Left renal pelvis (tissue), 4 donors: ENCODE results near the gene SOX3. TPM values are rescaled to one million over a fixed set of nuclear protein-coding genes. Genes with fewer than 3 reads are reported as not detected.

ENCODE experiments used
- DNase-seq, 4 donors: peaks; one replicate each; pipeline ENCODE4 v3.0.0-alpha.2; 2013; ENCODE audit warnings: low read depth in 4 of 4, low spot score in 3 of 4
- polyA plus RNA-seq, 4 donors: library from polyadenylated mRNA; unstranded; fragments of 120-200 nt; gene quantifications; one replicate each; pipeline ENCODE4 v1.2.1, GENCODE V29; 2013; ENCODE audit not compliant: insufficient read length in 4 of 4

The SOX3 gene
- not detected for polyA plus RNA-seq

DNA sequence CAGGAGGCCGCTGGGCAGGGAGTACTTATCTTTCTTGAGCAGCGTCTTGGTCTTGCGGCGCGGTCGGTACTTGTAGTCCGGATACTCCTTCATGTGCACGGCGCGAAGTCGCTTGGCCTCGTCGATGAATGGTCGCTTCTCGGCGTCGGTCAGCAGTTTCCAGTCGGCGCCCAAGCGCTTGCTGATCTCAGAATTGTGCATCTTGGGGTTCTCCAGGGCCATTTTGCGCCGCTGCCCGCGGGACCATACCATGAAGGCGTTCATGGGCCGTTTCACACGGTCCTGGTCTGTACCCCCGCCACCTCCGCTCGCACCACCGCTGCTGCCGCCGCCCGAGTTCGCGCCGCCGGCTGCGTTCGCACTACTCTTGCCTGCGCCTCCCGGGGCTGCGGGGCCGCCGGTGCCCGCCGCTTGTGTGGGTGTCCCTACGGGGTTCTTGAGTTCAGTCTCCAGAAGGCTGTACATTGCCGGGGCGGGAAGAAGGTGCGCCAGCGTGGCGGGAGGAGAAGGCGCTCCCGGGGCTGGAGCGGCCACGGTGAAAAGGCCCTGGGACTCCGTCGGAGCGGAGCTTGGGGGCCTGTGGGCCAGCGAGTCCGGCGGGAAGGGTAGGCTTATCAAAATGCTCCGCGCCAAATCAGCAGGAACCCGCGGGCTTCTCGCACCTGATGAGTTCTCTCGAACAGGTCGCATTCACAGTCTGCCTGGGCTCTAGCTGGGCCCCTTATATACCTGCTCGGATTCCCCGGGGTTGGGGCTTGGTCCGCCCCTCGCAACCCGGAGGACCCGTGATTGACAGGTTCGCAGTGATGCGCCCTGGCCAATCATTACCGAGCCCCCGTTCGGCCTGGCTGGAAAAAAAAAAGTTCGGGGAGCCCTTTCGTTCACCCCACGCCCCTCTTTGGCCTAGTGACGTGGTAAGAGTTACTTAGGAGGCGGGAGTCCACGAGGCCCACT lies at the start of gene SOX3:
Gene SOX3 (minus strand): TSS at position 699 of the 954 bp plus-strand sequence. CDS start 9 bp downstream, at position 690.
- no peak for DNase-seq

- no peak for DNase-seq
These were observed 44.1 kb upstream of the SOX3 start for GRCh38 chrX:140548985-140549384.

GRCh38 chrX:140526171-140526570 lies 21.3 kb upstream of the SOX3 start:
- DNase-seq = no peak

DNA sequence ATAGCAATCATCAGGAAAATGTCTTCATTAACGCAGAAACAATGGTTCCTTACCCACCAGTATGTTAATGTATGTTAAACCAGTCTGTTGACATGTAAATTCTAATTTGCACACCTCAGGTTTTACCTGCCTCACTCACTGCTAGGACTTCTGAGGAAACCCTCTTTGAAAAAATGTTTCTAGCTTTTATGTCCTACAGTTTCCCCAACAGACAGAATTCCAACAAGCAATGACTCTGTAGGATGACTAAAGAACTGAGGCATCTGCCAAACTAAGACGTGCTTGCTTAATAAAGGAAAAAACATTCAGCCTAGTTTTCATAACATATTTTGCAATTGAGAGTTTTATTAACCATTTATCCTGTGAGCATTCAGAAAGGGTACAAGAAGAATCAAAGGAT lies 20.6 kb upstream of the SOX3 start:
- no peak for DNase-seq

DNA sequence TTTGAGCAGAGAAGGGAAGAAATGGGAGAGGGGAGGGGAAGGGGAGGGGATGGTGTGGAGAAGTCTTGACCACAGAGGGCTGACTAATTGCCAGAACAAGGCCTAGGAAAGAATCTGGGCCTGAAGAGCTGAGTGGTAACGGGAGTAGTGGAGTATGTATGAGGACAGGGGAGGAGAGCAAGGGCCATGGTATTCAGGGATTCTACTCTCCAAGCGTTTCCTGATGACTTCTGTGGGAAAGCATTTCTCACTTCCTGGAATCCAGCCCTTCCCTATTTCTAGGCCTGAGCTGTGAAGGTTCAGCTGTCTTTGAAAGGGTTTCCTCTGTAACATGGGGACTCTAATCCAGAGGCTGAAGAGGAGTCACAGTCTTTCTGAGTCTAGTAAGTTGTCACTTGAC lies 19.7 kb upstream of the SOX3 start:
- DNase-seq = no peak

GRCh38 chrX:140521393-140521792 lies 16.5 kb upstream of the SOX3 start:
- DNase-seq = no peak

DNA sequence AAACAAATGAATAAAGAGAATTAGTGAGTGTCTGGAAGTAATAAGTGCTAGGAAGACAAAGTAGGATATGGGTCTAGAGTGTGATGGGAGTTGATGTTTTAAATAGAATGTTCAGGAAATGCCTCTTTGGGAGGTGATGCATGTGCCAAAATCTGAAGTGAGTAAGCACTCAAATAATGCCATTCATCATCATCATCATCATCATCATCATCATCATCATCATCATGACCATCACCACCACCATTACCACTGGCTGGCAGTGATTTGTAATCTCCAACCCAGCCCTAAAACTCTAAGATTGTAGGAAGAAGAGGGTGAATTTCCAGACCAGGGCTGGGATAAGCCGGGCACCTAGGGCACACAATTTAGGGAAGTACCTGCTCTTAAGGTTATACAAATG lies 9.7 kb upstream of the SOX3 start:
- DNase-seq = no peak

DNA sequence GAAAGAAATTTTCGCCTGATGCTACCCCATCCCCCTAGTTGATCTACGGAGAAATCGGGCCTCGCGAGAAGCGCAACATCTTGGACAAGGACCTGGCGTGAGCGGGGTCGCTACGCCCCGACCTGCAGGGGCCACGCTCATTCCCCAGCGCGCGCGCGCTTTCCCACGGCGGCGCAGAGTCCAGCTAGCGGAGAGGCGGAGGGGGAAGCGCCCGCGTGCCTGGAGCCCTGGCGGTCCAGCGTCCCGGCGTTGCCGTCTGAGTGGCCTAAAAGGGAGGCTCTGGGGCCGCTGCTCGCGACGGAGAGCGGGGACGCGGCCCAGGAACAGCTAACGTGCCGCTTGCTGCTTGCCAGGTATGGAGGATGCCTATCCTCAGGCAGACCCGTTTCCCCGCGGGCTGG lies 6.0 kb upstream of the SOX3 start:
- no peak for DNase-seq

- DNase-seq = no peak
These were observed 5.4 kb upstream of the SOX3 start for GRCh38 chrX:140510306-140510676.

- no peak for DNase-seq
These were observed 4.8 kb upstream of the SOX3 start for GRCh38 chrX:140509468-140510305.

GRCh38 chrX:140508958-140509357 lies 4.1 kb upstream of the SOX3 start:
- no peak for DNase-seq

DNA sequence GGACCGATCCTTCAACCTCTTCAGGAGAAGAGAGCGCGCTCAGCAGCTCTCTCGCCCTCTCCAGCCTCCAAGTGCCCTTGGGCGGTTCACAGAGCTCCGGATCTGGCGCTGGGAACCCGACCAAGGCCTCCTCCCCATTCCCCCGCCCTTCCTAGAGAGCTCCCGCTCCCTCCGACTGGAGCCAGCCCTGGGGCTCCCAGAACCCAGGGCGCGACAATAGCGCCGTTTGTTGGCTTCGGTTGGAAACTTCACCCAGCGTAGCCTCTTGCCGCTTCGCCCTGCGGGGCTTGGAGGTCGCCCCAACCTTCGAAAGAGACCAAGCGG lies 3.1 kb upstream of the SOX3 start:
- no peak for DNase-seq

GRCh38 chrX:140507223-140507981 lies 2.5 kb upstream of the SOX3 start:
- no peak for DNase-seq

DNA sequence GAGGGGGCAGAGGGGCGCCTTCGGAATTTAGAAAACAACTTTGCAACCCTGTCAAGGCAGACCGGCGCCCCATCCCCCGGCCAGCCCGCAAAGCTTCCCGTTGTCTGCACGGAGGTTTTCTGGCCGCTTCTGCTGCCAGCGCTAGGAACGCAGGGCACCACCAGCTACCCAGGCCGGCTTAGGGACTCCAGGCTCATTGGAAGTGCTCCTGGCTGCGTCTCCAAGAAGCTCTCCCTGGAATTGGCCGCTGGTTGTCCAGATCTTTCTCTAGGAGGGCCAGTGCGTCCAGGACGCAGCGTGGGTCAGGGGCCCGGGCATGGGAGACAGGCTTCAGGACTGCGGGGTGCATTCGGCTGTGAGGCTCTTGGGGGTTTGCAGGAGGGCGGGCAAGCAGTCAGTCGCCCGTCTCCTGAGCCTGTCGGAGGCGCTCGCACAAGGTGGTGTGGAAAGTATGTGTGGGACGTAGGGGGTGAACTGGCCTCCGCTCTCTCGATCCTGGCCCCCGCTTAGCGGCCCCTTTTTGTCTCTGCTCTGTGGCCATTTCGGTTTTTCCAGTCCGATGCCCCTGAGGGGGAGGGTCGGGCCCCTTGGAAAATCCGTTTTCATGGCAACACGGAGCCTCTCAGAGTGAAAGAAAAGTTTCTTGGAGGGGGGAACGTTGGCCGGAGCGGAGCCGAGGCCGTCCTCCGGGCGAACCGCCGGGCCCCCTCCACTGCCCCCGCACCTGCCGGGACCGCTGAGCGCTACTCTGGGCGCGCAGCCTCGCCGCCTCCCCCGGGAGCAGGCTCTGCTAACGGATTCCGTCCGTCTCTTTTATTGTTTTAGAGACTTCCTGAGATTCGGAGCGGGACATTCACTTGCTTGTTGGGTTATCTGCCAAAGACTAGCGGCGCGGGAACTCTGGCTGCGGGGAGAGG lies 810 bp upstream of the SOX3 start:
- no peak for DNase-seq

- DNase-seq = no peak
These were observed 1.0 kb downstream of the SOX3 start for GRCh38 chrX:140503714-140504351.

GRCh38 chrX:140503238-140503601 lies 1.6 kb downstream of the SOX3 start:
- DNase-seq = no peak

DNA sequence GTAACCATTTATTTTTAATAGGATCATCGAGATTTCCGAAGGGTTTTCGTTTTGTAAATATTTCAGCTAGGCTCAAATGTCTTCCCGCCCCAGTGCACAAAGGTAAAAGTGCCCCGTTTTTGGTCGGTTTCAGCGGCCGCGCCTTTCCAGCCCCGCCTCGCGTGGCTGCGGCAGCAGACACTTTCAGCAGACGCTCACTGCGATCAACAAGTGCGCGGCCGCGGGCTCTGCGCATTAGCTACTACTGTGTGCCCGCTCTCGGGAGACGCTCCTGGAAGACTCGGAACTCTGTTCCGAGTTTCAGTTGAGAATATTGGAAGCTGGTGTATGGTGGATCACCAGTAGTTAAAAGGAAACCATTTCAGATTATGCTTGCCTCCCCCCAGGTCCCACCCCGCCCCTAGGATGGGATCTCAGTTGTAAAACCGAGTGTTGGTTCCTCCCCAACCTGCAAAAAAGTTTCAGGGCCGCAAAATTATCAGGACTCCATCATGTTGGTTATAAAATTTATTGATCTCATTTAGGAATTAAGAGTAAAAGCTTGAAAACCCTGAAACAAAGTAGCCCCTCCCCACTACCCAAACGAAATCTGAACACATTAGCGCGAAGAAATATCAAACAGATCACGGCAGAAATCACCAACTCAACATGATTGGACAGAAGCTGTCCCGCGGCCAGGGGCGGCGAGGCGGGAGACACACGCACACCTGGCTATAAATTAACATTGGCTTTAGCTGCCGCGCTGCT lies 2.2 kb downstream of the SOX3 start:
- no peak for DNase-seq

DNA sequence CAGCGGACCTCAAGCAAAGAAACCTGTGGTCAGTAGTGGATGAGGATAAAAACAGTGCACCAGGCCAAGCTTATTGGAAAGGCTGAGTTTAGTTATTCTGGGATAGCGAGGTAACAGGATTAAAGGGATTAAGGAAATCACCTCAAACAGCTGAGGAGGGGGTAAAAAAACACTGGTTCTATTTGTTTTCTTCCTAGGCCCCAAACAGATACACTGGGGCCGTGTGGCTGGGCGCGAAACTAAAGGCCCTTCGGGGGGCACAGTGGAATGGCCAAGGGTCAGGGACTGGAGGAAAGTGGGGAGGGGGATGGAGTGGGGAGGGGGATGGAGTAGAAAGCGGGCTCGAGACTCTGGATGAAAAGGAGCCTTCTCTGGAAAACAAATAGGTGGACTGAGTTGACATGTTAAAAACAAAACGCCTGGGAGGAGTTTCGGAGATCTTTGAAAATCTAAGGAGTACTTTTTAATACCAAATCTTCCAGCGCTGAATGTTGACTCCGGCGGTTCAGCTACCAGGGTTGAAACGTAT lies 2.9 kb downstream of the SOX3 start:
- DNase-seq = no peak

- no peak for DNase-seq
These were observed 3.5 kb downstream of the SOX3 start for GRCh38 chrX:140501321-140501720.
